Smooth muscle cell (in vitro differentiated cells): ENCODE measurements around the gene TMEM208. TPM values are rescaled to one million over a fixed set of nuclear protein-coding genes. Genes with fewer than 3 reads are reported as not detected.

Experiments
- DNase-seq: peaks from one replicate; lab custom pipeline; 2025; ENCODE audit not compliant: unreplicated experiment; lab: John Stamatoyannopoulos, UW
- H2AFZ ChIP-seq: fragments of 200-600 bp; sonication (generic); 2 replicates; pipeline ENCODE4 v1.6.0; 2016; ENCODE audit warnings: antibody characterized with exemption, low read depth, mild to moderate bottlenecking
- H3F3A ChIP-seq: fragments of 200-600 bp; sonication (generic); 2 replicates; pipeline ENCODE4 v1.6.0; 2017; ENCODE audit warnings: antibody characterized with exemption, low read depth
- H3K27ac ChIP-seq: fragments of 200-600 bp; sonication (generic); 2 replicates; pipeline ENCODE4 v1.5.1; 2016; ENCODE audit warnings: low read depth, mild to moderate bottlenecking
- H3K27me3 ChIP-seq: fragments of 200-600 bp; sonication (generic); 2 replicates; pipeline ENCODE4 v1.6.1; 2016; ENCODE audit warnings: low read depth, mild to moderate bottlenecking
- H3K36me3 ChIP-seq: fragments of 200-600 bp; sonication (generic); 2 replicates; pipeline ENCODE4 v1.5.1; 2016; ENCODE audit warnings: low read depth
- H3K4me1 ChIP-seq: fragments of 200-600 bp; sonication (generic); 2 replicates; pipeline ENCODE4 v1.5.1; 2016; ENCODE audit warnings: low read depth
- H3K4me2 ChIP-seq: fragments of 200-600 bp; sonication (generic); 2 replicates; pipeline ENCODE4 v1.6.0; 2016; ENCODE audit warnings: mild to moderate bottlenecking
- H3K4me3 ChIP-seq: fragments of 200-600 bp; sonication (generic); 2 replicates; pipeline ENCODE4 v1.5.1; 2016; ENCODE audit warnings: mild to moderate bottlenecking
- H3K79me2 ChIP-seq: fragments of 200-600 bp; sonication (generic); 2 replicates; pipeline ENCODE4 v1.6.0; 2016; ENCODE audit warnings: low read depth, mild to moderate bottlenecking
- H3K9ac ChIP-seq: fragments of 200-600 bp; sonication (generic); 2 replicates; pipeline ENCODE4 v1.6.0; 2016; ENCODE audit warnings: low read depth
- H3K9me3 ChIP-seq: fragments of 200-600 bp; sonication (generic); replicated peaks from 2 replicates; pipeline ENCODE4 v1.5.1; 2016; ENCODE audit warnings: low read depth
- H4K20me1 ChIP-seq: fragments of 200-600 bp; sonication (generic); 2 replicates; pipeline ENCODE4 v1.6.0; 2016; ENCODE audit warnings: low read depth
- WGBS: methylation state at CpG from one replicate; pipeline ENCODE4 v1.1.7; 2016; ENCODE audit warnings: low lambda C conversion rate; 5-methylcytosine and 5-hydroxymethylcytosine counted together
- polyA plus RNA-seq: library from polyadenylated mRNA; unstranded; fragments of >200 nt; fragmentation: Nextera tagmentation; extraction: Ambion mirVana; gene quantifications from 2 replicates; pipeline ENCODE4 v1.2.1, GENCODE V29; 2016
- total RNA-seq: library from RNA; depleted of rRNA; stranded (reverse); fragments of >200 nt; gene quantifications from 2 replicates; pipeline ENCODE4 v1.2.3, GENCODE V29; 2014
- TF ChIP-seq, protein P1 (sequence below): fragments of 200-600 bp; sonication (generic); IDR thresholded peaks from 2 replicates; pipeline ENCODE4 v1.5.1; 2017; ENCODE audit warnings: borderline replicate concordance, mild to moderate bottlenecking, antibody characterized with exemption; ENCODE audit not compliant: insufficient read depth, poor library complexity, severe bottlenecking

Gene TMEM208
- total and polyA plus RNA-seq, 2 experiments from 2014 or later: 45.4 to 171 TPM

DNA sequence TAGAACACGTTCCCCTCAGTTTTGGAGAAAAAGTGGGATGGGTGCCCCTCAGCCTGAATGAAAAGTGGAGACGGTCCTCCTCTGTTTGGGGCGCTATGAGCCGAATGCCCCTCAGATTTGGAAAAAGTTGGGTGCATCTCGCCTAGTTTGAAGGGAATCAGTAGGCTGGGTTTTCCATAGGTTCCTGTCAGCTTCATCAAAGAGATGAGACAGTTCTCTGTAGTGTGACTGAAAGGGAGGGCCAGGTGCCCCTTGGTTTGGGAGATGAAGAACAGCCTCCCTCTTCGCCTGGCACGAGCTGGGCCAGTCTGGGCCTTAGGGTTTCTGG is 21.1 kb downstream of the TMEM208 start:
- TF ChIP-seq, protein P1, sequence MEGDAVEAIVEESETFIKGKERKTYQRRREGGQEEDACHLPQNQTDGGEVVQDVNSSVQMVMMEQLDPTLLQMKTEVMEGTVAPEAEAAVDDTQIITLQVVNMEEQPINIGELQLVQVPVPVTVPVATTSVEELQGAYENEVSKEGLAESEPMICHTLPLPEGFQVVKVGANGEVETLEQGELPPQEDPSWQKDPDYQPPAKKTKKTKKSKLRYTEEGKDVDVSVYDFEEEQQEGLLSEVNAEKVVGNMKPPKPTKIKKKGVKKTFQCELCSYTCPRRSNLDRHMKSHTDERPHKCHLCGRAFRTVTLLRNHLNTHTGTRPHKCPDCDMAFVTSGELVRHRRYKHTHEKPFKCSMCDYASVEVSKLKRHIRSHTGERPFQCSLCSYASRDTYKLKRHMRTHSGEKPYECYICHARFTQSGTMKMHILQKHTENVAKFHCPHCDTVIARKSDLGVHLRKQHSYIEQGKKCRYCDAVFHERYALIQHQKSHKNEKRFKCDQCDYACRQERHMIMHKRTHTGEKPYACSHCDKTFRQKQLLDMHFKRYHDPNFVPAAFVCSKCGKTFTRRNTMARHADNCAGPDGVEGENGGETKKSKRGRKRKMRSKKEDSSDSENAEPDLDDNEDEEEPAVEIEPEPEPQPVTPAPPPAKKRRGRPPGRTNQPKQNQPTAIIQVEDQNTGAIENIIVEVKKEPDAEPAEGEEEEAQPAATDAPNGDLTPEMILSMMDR: no peak
- Histone ChIP-seq H2AFZ (no peak overlapping the region), H4K20me1 (no peaks in the 10 kb centered on the region), H3K4me3 (peak overlapping the region; percentile 71), H3K9ac (peak overlapping the region; percentile 69), H3K4me2 (peak overlapping the region; percentile 99), H3K36me3 (no peaks in the 10 kb centered on the region), H3K27me3 (no peaks in the 10 kb centered on the region), H3K9me3 (no peaks in the 10 kb centered on the region), H3K27ac (no peak overlapping the region), H3K4me1 (peaks cover 30% of the 10 kb centered on the region), H3K79me2 (peaks cover 11% of the 10 kb centered on the region), H3F3A (peaks cover 37% of the 10 kb centered on the region)
- WGBS: 16% methylated on average over 7 of the region's 7 CpGs
- no peak for DNase-seq

- peak within 1 kb of the TSS; percentile 69 for H3K9ac ChIP-seq
- peaks cover 30% of the 10 kb centered on the region for H3K4me1 ChIP-seq
- H3K9me3 ChIP-seq: no peaks in the 10 kb centered on the region
- peaks cover 31% of the 10 kb centered on the region for H3F3A ChIP-seq
- H3K27ac ChIP-seq: no peak within 1 kb of the TSS
- peaks cover 5% of the 10 kb centered on the region for H3K79me2 ChIP-seq
- H3K36me3 ChIP-seq: no peaks in the 10 kb centered on the region
- H3K4me3 ChIP-seq: peak within 1 kb of the TSS; percentile 71
- DNase-seq: no peak
- H3K4me2 ChIP-seq: peak within 1 kb of the TSS; percentile 99
- WGBS: 3% methylated on average over 46 of the region's 75 CpGs
- H3K27me3 ChIP-seq: no peaks in the 10 kb centered on the region
- H2AFZ ChIP-seq: no peak within 1 kb of the TSS
- TF ChIP-seq, protein P1: no peak
- no peaks in the 10 kb centered on the region for H4K20me1 ChIP-seq
These were observed 21.7 kb downstream of the TMEM208 start, which contains the start of gene SLC9A5 for GRCh38 chr16:67248401-67249177. TSS of gene SLC9A5 (plus strand) at chr16:67248979. CDS start at chr16:67249015, 36 bp downstream.

- peak; percentile 32 for DNase-seq
- Histone ChIP-seq H3K9me3 (no peaks in the 10 kb centered on the region), H3F3A (peaks cover 25% of the 10 kb centered on the region), H3K27me3 (no peaks in the 10 kb centered on the region), H3K4me2 (peak overlapping the region; percentile 99), H3K4me1 (peaks cover 30% of the 10 kb centered on the region), H3K4me3 (peak overlapping the region; percentile 71), H4K20me1 (no peaks in the 10 kb centered on the region), H3K9ac (no peak overlapping the region), H3K27ac (no peak overlapping the region), H3K36me3 (no peaks in the 10 kb centered on the region), H2AFZ (no peak overlapping the region), H3K79me2 (no peaks in the 10 kb centered on the region)
- TF ChIP-seq, protein P1: no peak
- 20% methylated on average over 22 of the region's 22 CpGs for WGBS
These were observed 22.5 kb downstream of the TMEM208 start for GRCh38 chr16:67249178-67250044.
